ENCODE results near the gene NCOA3.

- TF ChIP-seq EZH2phosphoT487 (IDR thresholded peaks at IDR 0.05; ENCODE audit: borderline replicate concordance) (no peak), CTCF (conservative IDR thresholded peaks at IDR 0.05; ENCODE audit: low read length) (no peak)
Observed at GRCh38 chr20:47668313-47669151, 166.8 kb downstream of the NCOA3 start.
